ENCODE results near the gene SFRP2. TPM values are rescaled to one million over a fixed set of nuclear protein-coding genes. Genes with fewer than 3 reads are reported as not detected.
A peak's percentile ranks its signal among the peaks of the same experiment; 100 is the strongest.

Gene SFRP2
- polyA plus RNA-seq, 1 experiment = not detected

- Histone ChIP-seq H3K27ac (ENCODE audit: low read depth, low read length) (no peak overlapping the region), H3K4me3 (ENCODE audit: low read depth, low read length) (no peak overlapping the region), H3K9me3 (ENCODE audit: control insufficient read depth, insufficient read depth, low read length) (peaks cover 6% of the 10 kb centered on the region; the same call in 1 of the 2 replicates), H3K27me3 (ENCODE audit: control insufficient read depth, insufficient read depth, low read length) (peaks cover 61% of the 10 kb centered on the region)
- ChIA-PET CTCF (no interaction called here), POLR2A (no interaction called here)
- DNase-seq (ENCODE audit: low read depth, low spot score) = no peak
- no peak for TF ChIP-seq CTCF (IDR thresholded peaks at IDR 0.05; ENCODE audit: low read depth, low read length)
These were observed 851 bp downstream of the SFRP2 start for GRCh38 chr4:153788051-153788412.

GRCh38 chr4:153787575-153787974, 1.3 kb downstream of the SFRP2 start:
- peaks cover 56% of the 10 kb centered on the region for H3K27me3 ChIP-seq (ENCODE audit: control insufficient read depth, insufficient read depth, low read length)
- TF ChIP-seq CTCF (IDR thresholded peaks at IDR 0.05; ENCODE audit: low read depth, low read length) = no peak
- CTCF ChIA-PET = no interaction called here
- POLR2A ChIA-PET = no interaction called here
- H3K27ac ChIP-seq (ENCODE audit: low read depth, low read length) = no peak overlapping the region
- no peak overlapping the region for H3K4me3 ChIP-seq (ENCODE audit: low read depth, low read length)
- no peak for DNase-seq (ENCODE audit: low read depth, low spot score)
- H3K9me3 ChIP-seq (ENCODE audit: control insufficient read depth, insufficient read depth, low read length) = peaks cover 6% of the 10 kb centered on the region; the same call in 1 of the 2 replicates

GRCh38 chr4:153787061-153787560, 1.8 kb downstream of the SFRP2 start:
- Histone ChIP-seq H3K27me3 (ENCODE audit: control insufficient read depth, insufficient read depth, low read length) (peaks cover 52% of the 10 kb centered on the region), H3K4me3 (ENCODE audit: low read depth, low read length) (no peak overlapping the region), H3K9me3 (ENCODE audit: control insufficient read depth, insufficient read depth, low read length) (peaks cover 6% of the 10 kb centered on the region; the same call in 1 of the 2 replicates), H3K27ac (ENCODE audit: low read depth, low read length) (no peak overlapping the region)
- DNase-seq (ENCODE audit: low read depth, low spot score) = no peak
- TF ChIP-seq CTCF (IDR thresholded peaks at IDR 0.05; ENCODE audit: low read depth, low read length) = no peak
- ChIA-PET CTCF (interaction anchor here (0.7 kb wide), 2 partner anchors 60 to 1254 kb away, joined by 3 to 4 read pairs; no protein-coding TSS in a partner anchor), POLR2A (no interaction called here)

- TF ChIP-seq CTCF (IDR thresholded peaks at IDR 0.05; ENCODE audit: low read depth, low read length) = peak; percentile 31
- H3K27me3 ChIP-seq (ENCODE audit: control insufficient read depth, insufficient read depth, low read length) = peaks cover 42% of the 10 kb centered on the region
- ChIA-PET POLR2A (interaction anchor here (0.6 kb wide), 1 partner anchor 233 kb away, joined by 7 read pairs; no protein-coding TSS in a partner anchor), CTCF (interaction anchor here (0.6 to 0.9 kb wide), 2 partner anchors 535 to 720 kb away, joined by 3 read pairs; no protein-coding TSS in a partner anchor)
- H3K9me3 ChIP-seq (ENCODE audit: control insufficient read depth, insufficient read depth, low read length) = peaks cover 4% of the 10 kb centered on the region; the same call in 1 of the 2 replicates
- DNase-seq (ENCODE audit: low read depth, low spot score) = no peak
- no peak overlapping the region for H3K27ac ChIP-seq (ENCODE audit: low read depth, low read length)
- H3K4me3 ChIP-seq (ENCODE audit: low read depth, low read length) = no peak overlapping the region
These were observed 2.8 kb downstream of the SFRP2 start for GRCh38 chr4:153785910-153786721.

GRCh38 chr4:153784166-153784699, 4.7 kb downstream of the SFRP2 start:
- ChIA-PET POLR2A (interaction anchor here (0.6 kb wide), 1 partner anchor 137 kb away, joined by 3 read pairs; no protein-coding TSS in a partner anchor), CTCF (interaction anchor here (0.5 kb wide), 1 partner anchor 104 kb away, joined by 3 read pairs; no protein-coding TSS in a partner anchor)
- Histone ChIP-seq H3K27ac (ENCODE audit: low read depth, low read length) (no peak overlapping the region), H3K9me3 (ENCODE audit: control insufficient read depth, insufficient read depth, low read length) (peaks cover 4% of the 10 kb centered on the region; the same call in 1 of the 2 replicates), H3K27me3 (ENCODE audit: control insufficient read depth, insufficient read depth, low read length) (peaks cover 25% of the 10 kb centered on the region), H3K4me3 (ENCODE audit: low read depth, low read length) (no peak overlapping the region)
- no peak for TF ChIP-seq CTCF (IDR thresholded peaks at IDR 0.05; ENCODE audit: low read depth, low read length)
- DNase-seq (ENCODE audit: low read depth, low spot score) = no peak

Data from AG04450 (cell line).